Left ventricle myocardium superior (tissue), 1 donor: ENCODE measurements around the gene ZMYND19. TPM values are rescaled to one million over a fixed set of nuclear protein-coding genes. Genes with fewer than 3 reads are reported as not detected.
"Not testable (repeated sequence)": the region's sequence is repeated elsewhere in the genome, so short reads cannot be mapped to it uniquely, and the experiment has no call there.

Experiments used
- ATAC-seq: fragments of 200-7000 bp; cut with Tn5 transposase; one replicate; pipeline ENCODE4 v1.9.1; 2020; ENCODE audit warnings: mild to moderate bottlenecking, moderate library complexity
- DNase-seq: peaks from one replicate; pipeline ENCODE4 v3.0.0-alpha.2; 2020
- intact Hi-C: fragments of 100-400 bp; cut with micrococcal nuclease; formaldehyde crosslinking; loops from one replicate; pipeline ENCODE4 v1.11.0; 2022
- long read RNA-seq: library from polyadenylated mRNA; unstranded; transcript quantifications from one replicate; pipeline ENCODE4 v2.0.0, GENCODE V29; 2021
- total RNA-seq: library from RNA; stranded (reverse); fragmentation: NEBNext Ultra II Directional; extraction: Animal tissue kit (Norgen Biotek cat#: 25700); gene quantifications from one replicate; pipeline ENCODE4 v1.2.1, GENCODE V29; 2021
- donor health status: DM: no; HTN: yes; CAD: no; lungs with severe emphysema.

Gene ZMYND19
- total RNA-seq, result 11.6 TPM
- long read RNA-seq, transcript ZMYND19-201 (6 exons, 1,375 nt), result major isoform, 20 of 27 reads
- long read RNA-seq, partial matches to known transcripts, result 4 of 27 reads
- long read RNA-seq, other reads (novel, unspliced or antisense), result 3 of 27 reads

- DNase-seq (peak; percentile 96), ATAC-seq (peak; percentile 100)
- intact Hi-C loops, result no loop called here
Observed at GRCh38 chr9:137590469-137591383, at the start of gene ZMYND19. Gene ZMYND19, minus strand, starts transcription at chr9:137590512. Its CDS starts 249 bp downstream, at chr9:137590263.

- DNase-seq, result no peak
- intact Hi-C loops, result no loop called here
- peak; percentile 48 for ATAC-seq
Observed at GRCh38 chr9:137639303-137640051, 49.2 kb upstream of the ZMYND19 start.

GRCh38 chr9:137638680-137639079 lies 48.4 kb upstream of the ZMYND19 start:
- ATAC-seq, result no peak
- DNase-seq, result no peak
- intact Hi-C loops, result no loop called here

GRCh38 chr9:137634016-137634415 lies 43.7 kb upstream of the ZMYND19 start:
- no peak for DNase-seq
- ATAC-seq, result no peak
- intact Hi-C loops, result no loop called here

- intact Hi-C loops, result no loop called here
- DNase-seq (no peak), ATAC-seq (peak; percentile 62)
Observed at GRCh38 chr9:137632230-137633161, 42.2 kb upstream of the ZMYND19 start.

- DNase-seq (no peak), ATAC-seq (no peak)
- intact Hi-C loops, result no loop called here
Observed at GRCh38 chr9:137631345-137632229, 41.3 kb upstream of the ZMYND19 start.

- peak; percentile 14 for ATAC-seq
- intact Hi-C loops, result no loop called here
- DNase-seq, result no peak
Observed at GRCh38 chr9:137630679-137631078, 40.4 kb upstream of the ZMYND19 start.

- intact Hi-C loops, result no loop called here
- ATAC-seq (no peak), DNase-seq (no peak)
Observed at GRCh38 chr9:137630126-137630525, 39.8 kb upstream of the ZMYND19 start.

GRCh38 chr9:137627406-137627805 lies 37.1 kb upstream of the ZMYND19 start:
- intact Hi-C loops, result not testable (repeated sequence)

GRCh38 chr9:137626464-137626863 lies 36.2 kb upstream of the ZMYND19 start:
- no peak for ATAC-seq
- DNase-seq, result no peak
- intact Hi-C loops, result no loop called here

More at GRCh38 chr9:137627406-137627805, 37.1 kb upstream of the ZMYND19 start:
- not testable (repeated sequence) for ATAC-seq, DNase-seq

GRCh38 chr9:137622211-137622610 lies 31.9 kb upstream of the ZMYND19 start:
- DNase-seq, ATAC-seq, intact Hi-C loops: not testable (repeated sequence)

GRCh38 chr9:137621131-137621757 lies 30.9 kb upstream of the ZMYND19 start:
- no peak for ATAC-seq
- intact Hi-C loops, result no loop called here
- no peak for DNase-seq

GRCh38 chr9:137620581-137620980 lies 30.3 kb upstream of the ZMYND19 start:
- intact Hi-C loops, result no loop called here
- no peak for ATAC-seq
- DNase-seq, result no peak

GRCh38 chr9:137620048-137620405 lies 29.7 kb upstream of the ZMYND19 start:
- DNase-seq, result no peak
- ATAC-seq, result no peak
- intact Hi-C loops, result no loop called here

- intact Hi-C loops, result no loop called here
- DNase-seq (peak; percentile 61), ATAC-seq (no peak)
Observed at GRCh38 chr9:137619240-137620047, 29.1 kb upstream of the ZMYND19 start.
